ENCODE results near the gene CHTF18. TPM values are rescaled to one million over a fixed set of nuclear protein-coding genes. Genes with fewer than 3 reads are reported as not detected.
"Not testable (repeated sequence)": the region's sequence is repeated elsewhere in the genome, so short reads cannot be mapped to it uniquely, and the experiment has no call there.

CHTF18 gene
- total and polyA plus RNA-seq, 8 donors, result 5.4 to 61.6 (median 8.0) TPM

GRCh38 chr16:835373-835772, 47.0 kb downstream of the CHTF18 start:
- FAIRE-seq (no peak), DNase-seq (no peak)

GRCh38 chr16:836221-836620, 47.8 kb downstream of the CHTF18 start:
- TF ChIP-seq CTCF (IDR thresholded peaks at IDR 0.05), result no peak
- H3K27me3 ChIP-seq, result no peaks in the 10 kb centered on the region
- no peaks in the 10 kb centered on the region for H3K9me3 ChIP-seq
- ATAC-seq, result no peak
- no peak for FAIRE-seq
- intact Hi-C loops (cut with DNase I), result no loop called here
- no peak for DNase-seq
- WGBS, 2 donors, result 75 to 83% methylated on average over 4 of the region's 4 CpGs
- H3K4me3 ChIP-seq, result no peak overlapping the region
- no peaks in the 10 kb centered on the region for H3K4me1 ChIP-seq
- no peak overlapping the region for H3K27ac ChIP-seq
- no peaks in the 10 kb centered on the region for H3K36me3 ChIP-seq

More at GRCh38 chr16:835373-835772, 47.0 kb downstream of the CHTF18 start:
- no peak for ATAC-seq
- Histone ChIP-seq H3K4me1 (no peaks in the 10 kb centered on the region), H3K4me3 (no peak overlapping the region), H3K36me3 (no peaks in the 10 kb centered on the region), H3K27me3 (no peaks in the 10 kb centered on the region), H3K9me3 (no peaks in the 10 kb centered on the region), H3K27ac (no peak overlapping the region)
- no peak for TF ChIP-seq CTCF (IDR thresholded peaks at IDR 0.05)
- WGBS, 2 donors, result 84 to 85% methylated on average over 10 of the region's 10 CpGs
- intact Hi-C loops (cut with DNase I), result no loop called here

GRCh38 chr16:836822-837221, 48.4 kb downstream of the CHTF18 start:
- H3K27ac ChIP-seq; H3K9me3 ChIP-seq; H3K36me3 ChIP-seq; DNase-seq; H3K4me1 ChIP-seq; FAIRE-seq; intact Hi-C loops (cut with DNase I); H3K27me3 ChIP-seq; ATAC-seq; H3K4me3 ChIP-seq: not testable (repeated sequence)
- 79 to 84% methylated on average over 3 of the region's 3 CpGs for WGBS, 2 donors

- Histone ChIP-seq H3K27ac (no peak overlapping the region), H3K4me1 (no peaks in the 10 kb centered on the region), H3K4me3 (no peak overlapping the region), H3K36me3 (no peaks in the 10 kb centered on the region), H3K27me3 (no peaks in the 10 kb centered on the region), H3K9me3 (no peaks in the 10 kb centered on the region)
- no peak for TF ChIP-seq CTCF (IDR thresholded peaks at IDR 0.05)
- WGBS, 2 donors, result 76 to 77% methylated on average over 14 of the region's 14 CpGs
- no peak for DNase-seq
- intact Hi-C loops (cut with DNase I), result no loop called here
- no peak for FAIRE-seq
- no peak for ATAC-seq
These were observed 50.3 kb downstream of the CHTF18 start for GRCh38 chr16:838741-839140.

GRCh38 chr16:839643-840408, 51.4 kb downstream of the CHTF18 start:
- intact Hi-C loops (cut with DNase I), result no loop called here
- Histone ChIP-seq H3K9me3 (no peaks in the 10 kb centered on the region), H3K27me3 (no peaks in the 10 kb centered on the region), H3K4me1 (no peaks in the 10 kb centered on the region), H3K27ac (no peak overlapping the region), H3K4me3 (no peak overlapping the region), H3K36me3 (no peaks in the 10 kb centered on the region)
- ATAC-seq (no peak), DNase-seq (no peak), FAIRE-seq (no peak)
- WGBS, 2 donors, result 57 to 60% methylated on average over 24 of the region's 24 CpGs
- no peak for TF ChIP-seq CTCF (IDR thresholded peaks at IDR 0.05)
